Measurements from ENCODE around the gene GNAI3. TPM values are rescaled to one million over a fixed set of nuclear protein-coding genes. Genes with fewer than 3 reads are reported as not detected.
A peak's percentile ranks its signal among the peaks of the same experiment; 100 is the strongest.

The GNAI3 gene
- total and polyA plus RNA-seq, 10 of the 15 experiments (the other 5 are each of a cell fraction or from before 2014, with no cell fraction given) = 5.9 to 13.8 (median 8.0) TPM

DNA sequence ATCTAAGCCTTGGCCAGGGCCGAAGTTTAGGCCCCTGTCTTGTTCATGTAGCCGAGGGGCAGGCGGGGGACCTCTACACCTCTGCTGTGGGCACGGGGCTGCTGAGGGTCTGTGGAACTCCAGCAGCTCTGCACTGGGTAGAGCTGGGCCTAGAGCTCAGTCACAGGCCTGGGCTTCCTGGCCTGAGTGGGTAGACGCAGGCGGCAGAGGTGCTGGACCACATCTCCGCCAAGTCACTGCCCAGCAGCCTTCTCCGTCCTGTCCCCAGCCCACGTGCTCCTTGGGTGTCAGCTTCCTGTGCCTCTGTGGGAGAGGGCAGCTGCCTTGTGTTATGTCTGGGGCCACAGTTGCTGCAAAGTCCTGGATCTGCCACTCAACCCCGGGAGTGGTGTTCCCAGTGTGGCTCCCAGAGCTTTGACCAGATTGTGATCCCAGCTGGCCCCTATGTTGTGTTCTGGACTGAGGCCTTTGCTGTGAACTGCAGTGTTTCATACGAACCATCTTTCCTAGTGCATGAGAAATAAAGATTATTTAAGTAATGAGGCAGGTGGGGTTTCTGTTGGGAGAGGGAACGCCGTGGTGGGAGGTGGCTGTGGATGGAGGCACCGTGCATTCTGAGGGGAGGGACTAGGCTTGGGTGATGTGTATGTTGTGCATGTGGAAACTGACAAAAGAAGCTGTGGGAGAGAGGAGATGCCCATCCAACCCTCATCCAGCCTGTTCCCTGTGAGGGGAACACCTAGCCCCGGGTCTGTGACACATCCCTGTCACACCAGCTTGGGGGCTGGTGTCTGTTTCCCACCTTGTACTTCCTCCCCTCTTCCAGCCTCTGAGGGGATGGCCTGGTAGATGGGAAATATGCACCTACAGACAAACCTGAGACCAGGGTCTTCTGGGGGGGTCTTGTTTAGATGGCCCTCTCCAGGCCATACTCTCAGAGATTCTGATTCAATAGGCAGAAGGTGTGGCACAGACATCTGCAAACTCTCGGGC is 83.4 kb downstream of the GNAI3 start:
- TF ChIP-seq POLR2A (IDR thresholded peaks at IDR 0.05; ENCODE audit: low read depth, low read length) = peak; percentile 33; the same call in 1 of the 2 replicates
- TF ChIP-seq POLR2AphosphoS5 (IDR thresholded peaks at IDR 0.05; ENCODE audit: low read length) = 0 out of 2 replicates have a peak, but pooled peaks have one; percentile 32
- no peak for TF ChIP-seq ETV6 (conservative IDR thresholded peaks at IDR 0.05 in 1 of 2, IDR thresholded peaks at IDR 0.05 in 1 of 2; ENCODE audit: borderline replicate concordance in 1 of 2, low read depth in 1 of 2)
- H3K4me1 ChIP-seq (ENCODE audit: control insufficient read depth, insufficient read depth, low read length) = peaks cover 14% of the 10 kb centered on the region
- intact Hi-C loops (cut with micrococcal nuclease; ENCODE audit: unreplicated experiment) = no loop called here
- ChIA-PET SMC1A (ENCODE audit: uncharacterized antibody, unreplicated experiment) (interaction anchor here (1.4 to 5.4 kb wide), 2 partner anchors 8 to 86 kb away, joined by 3 to 36 read pairs; no protein-coding TSS in a partner anchor), POLR2A (interaction anchor here (1.6 to 1.7 kb wide), 2 partner anchors 83 to 86 kb away, joined by 5 to 6 read pairs; partner anchors contain the start of gene GNAI3), RAD21 (ENCODE audit: unreplicated experiment) (interaction anchor here (1.0 to 4.3 kb wide), 4 partner anchors 9 to 353 kb away, joined by 3 to 59 read pairs (median 12); partner anchors contain the start of genes AHCYL1 and GNAI3), CTCF (interaction anchor here (0.6 to 6.3 kb wide), 13 partner anchors 8 to 1840 kb away, joined by 3 to 75 read pairs (median 6); partner anchors contain the start of genes AHCYL1 and GNAI3)
- H4K20me1 ChIP-seq (ENCODE audit: control insufficient read depth, insufficient read depth) = no peaks in the 10 kb centered on the region
- peaks cover 8 to 29% of the 10 kb centered on the region in 2 experiments; a peak in 3 of 4 replicates for H3K36me3 ChIP-seq (ENCODE audit: control insufficient read depth in 2 of 2, insufficient read depth in 2 of 2, low read length in 1 of 2)
- WGBS (ENCODE audit: insufficient coverage, insufficient replicate concordance, low lambda C conversion rate, missing lambda C conversion rate) = 77% methylated on average over 14 of the region's 16 CpGs
- no peak overlapping the region for H3K9ac ChIP-seq (ENCODE audit: control insufficient read depth, insufficient read depth, low read length)
- BruUV-seq (replicated peaks) = no TSS peak
- no peak for DNase-seq (ENCODE audit: low read depth, low spot score)
- in situ Hi-C loops (cut with MboI) = no loop called here
- no peaks in the 10 kb centered on the region for H3K79me2 ChIP-seq (ENCODE audit: control insufficient read depth, insufficient read depth, low read length)
- no peak for FAIRE-seq
- H3K9me3 ChIP-seq (replicated peaks; ENCODE audit: control insufficient read depth, insufficient read depth, low read length) = no peaks in the 10 kb centered on the region
- no peak overlapping the region for H3K4me2 ChIP-seq (ENCODE audit: control insufficient read depth, insufficient read depth)
- ATAC-seq = no peak
- no peak overlapping the region for H2AFZ ChIP-seq (ENCODE audit: control insufficient read depth, low read depth, low read length)
- no peak overlapping the region for H3K4me3 ChIP-seq
- no peak overlapping the region for H3K27ac ChIP-seq (ENCODE audit: control insufficient read depth, insufficient read depth)
- no peaks in the 10 kb centered on the region for H3K27me3 ChIP-seq (replicated peaks in 1 of 2; ENCODE audit: control insufficient read depth in 2 of 2, insufficient read depth in 2 of 2, low read length in 1 of 2)
